GM23338 (cell line): ENCODE data around the gene ABHD17A. TPM values are rescaled to one million over a fixed set of nuclear protein-coding genes. Genes with fewer than 3 reads are reported as not detected.

Source experiments
- ATAC-seq: fragments of 200-7000 bp; cut with Tn5 transposase; 3 replicates; pipeline ENCODE4 v1.9.1; 2020
- DNase-seq: peaks from one replicate; pipeline ENCODE4 v3.0.0-alpha.2; 2015; ENCODE audit warnings: low spot score
- H2AFZ ChIP-seq: fragments of 200-600 bp; sonication (generic); 2 replicates; pipeline ENCODE4 v1.8.0; 2016; ENCODE audit warnings: antibody characterized with exemption, mild to moderate bottlenecking, moderate library complexity
- H3F3A ChIP-seq: fragments of 200-600 bp; sonication (generic); replicated peaks from 2 replicates; pipeline ENCODE4 v1.8.0; 2017; ENCODE audit warnings: antibody characterized with exemption, mixed run types, low read depth
- H3K27ac ChIP-seq: fragments of 200-600 bp; sonication (generic); 2 replicates; pipeline ENCODE4 v1.6.1; 2016; ENCODE audit warnings: low read depth
- H3K27me3 ChIP-seq: fragments of 200-600 bp; sonication (generic); 2 replicates; pipeline ENCODE4 v1.8.0; 2016; ENCODE audit warnings: mild to moderate bottlenecking, mixed run types, moderate library complexity; ENCODE audit not compliant: insufficient read depth
- H3K36me3 ChIP-seq: fragments of 200-600 bp; sonication (generic); 2 replicates; pipeline ENCODE4 v1.8.0; 2016; ENCODE audit warnings: mild to moderate bottlenecking; ENCODE audit not compliant: insufficient read depth
- H3K4me1 ChIP-seq: fragments of 200-600 bp; sonication (generic); 2 replicates; pipeline ENCODE4 v1.8.0; 2016; ENCODE audit warnings: mild to moderate bottlenecking, moderate library complexity; ENCODE audit not compliant: insufficient read depth
- H3K4me2 ChIP-seq: fragments of 200-600 bp; sonication (generic); 2 replicates; pipeline ENCODE4 v1.7.1; 2017; ENCODE audit warnings: mixed run types
- H3K4me3 ChIP-seq: fragments of 200-600 bp; sonication (generic); 2 replicates; pipeline ENCODE4 v1.6.1; 2016; ENCODE audit warnings: mixed run types
- H3K79me2 ChIP-seq: fragments of 200-600 bp; sonication (generic); replicated peaks from 2 replicates; pipeline ENCODE4 v1.8.0; 2017; ENCODE audit warnings: mild to moderate bottlenecking; ENCODE audit not compliant: insufficient read depth
- H3K9me2 ChIP-seq: fragments of 200-600 bp; sonication (generic); 2 replicates; pipeline ENCODE4 v1.8.0; 2017; ENCODE audit not compliant: insufficient read depth
- H4K20me1 ChIP-seq: fragments of 200-600 bp; sonication (generic); replicated peaks from 2 replicates; pipeline ENCODE4 v1.8.0; 2017; ENCODE audit warnings: mild to moderate bottlenecking; ENCODE audit not compliant: insufficient read depth
- H3K27ac Mint-ChIP-seq: 2 replicates; pipeline ENCODE4 v1.8.0; 2020; ENCODE audit warnings: inconsistent platforms, mild to moderate bottlenecking, moderate library complexity, mixed read lengths
- H3K27me3 Mint-ChIP-seq: 3 replicates; pipeline ENCODE4 v1.8.0; 2022; ENCODE audit warnings: low read depth, mild to moderate bottlenecking, moderate library complexity, mixed read lengths, inconsistent platforms; ENCODE audit not compliant: insufficient read depth, poor library complexity
- H3K36me3 Mint-ChIP-seq: 3 replicates; pipeline ENCODE4 v1.8.0; 2021; ENCODE audit warnings: low read depth, mild to moderate bottlenecking, inconsistent platforms, moderate library complexity, mixed read lengths
- H3K4me1 Mint-ChIP-seq: 3 replicates; pipeline ENCODE4 v1.8.0; 2020; ENCODE audit warnings: mild to moderate bottlenecking, inconsistent platforms, mixed read lengths
- H3K4me3 Mint-ChIP-seq: 3 replicates; pipeline ENCODE4 v1.8.0; 2021; ENCODE audit warnings: moderate library complexity, mild to moderate bottlenecking, inconsistent platforms, mixed read lengths
- H3K9me3 Mint-ChIP-seq: 3 replicates; pipeline ENCODE4 v1.8.0; 2020; ENCODE audit warnings: moderate library complexity, mild to moderate bottlenecking, inconsistent platforms, mixed read lengths
- CREB1 ChIP-seq: fragments of 250-450 bp; sonication (Bioruptor Pico); IDR thresholded peaks from 2 replicates; pipeline ENCODE4 v1.5.0; 2020; ENCODE audit warnings: low read depth, mild to moderate bottlenecking, moderate library complexity
- ETS1 ChIP-seq: IDR thresholded peaks from 2 replicates; pipeline ENCODE4 v1.6.1; 2016; ENCODE audit warnings: antibody characterized with exemption
- EZH2 ChIP-seq: fragments of 200-600 bp; sonication (generic); IDR thresholded peaks from one replicate; pipeline ENCODE4 v1.8.0; 2017; ENCODE audit warnings: antibody characterized with exemption, mild to moderate bottlenecking, low read depth; ENCODE audit not compliant: unreplicated experiment
- EZH2phosphoT487 ChIP-seq: fragments of 200-600 bp; sonication (generic); IDR thresholded peaks from one replicate; pipeline ENCODE4 v1.8.1; 2018; ENCODE audit warnings: antibody characterized with exemption; ENCODE audit not compliant: unreplicated experiment
- JUNB ChIP-seq: IDR thresholded peaks from one replicate; pipeline ENCODE4 v1.6.1; 2016; ENCODE audit warnings: antibody characterized with exemption; ENCODE audit not compliant: unreplicated experiment
- NANOG ChIP-seq: IDR thresholded peaks from 2 replicates; pipeline ENCODE4 v1.6.1; 2016; ENCODE audit warnings: antibody characterized with exemption, borderline replicate concordance
- POLR2AphosphoS5 ChIP-seq: IDR thresholded peaks from 2 replicates; pipeline ENCODE4 v1.6.1; 2016; ENCODE audit warnings: antibody characterized with exemption, low read depth
- STAT1 ChIP-seq: IDR thresholded peaks from one replicate; pipeline ENCODE4 v1.6.1; 2016; ENCODE audit warnings: antibody characterized with exemption; ENCODE audit not compliant: unreplicated experiment
- ZNF114 ChIP-seq: fragments of 250-450 bp; sonication (Bioruptor Pico); IDR thresholded peaks from 2 replicates; pipeline ENCODE4 v1.5.0; 2020; ENCODE audit warnings: mild to moderate bottlenecking, moderate library complexity
- ZNF331 ChIP-seq: fragments of 250-450 bp; sonication (Bioruptor Pico); IDR thresholded peaks from 2 replicates; pipeline ENCODE4 v1.5.0; 2020; ENCODE audit warnings: low read depth, mild to moderate bottlenecking, moderate library complexity
- polyA plus RNA-seq: library from polyadenylated mRNA; unstranded; fragments of >200 nt; fragmentation: Nextera tagmentation; extraction: Ambion mirVana; gene quantifications from 2 replicates; pipeline ENCODE4 v1.2.1, GENCODE V29; 2016
- total RNA-seq: library from RNA; depleted of rRNA; stranded (reverse); fragments of >200 nt; shearing (Covaris generic); gene quantifications from 2 replicates; pipeline ENCODE4 v1.2.3, GENCODE V29; 2014
- TF ChIP-seq, protein P1 (sequence below), 2 experiments: fragments of 200-600 bp in 1 of 2; sonication (generic) in 1 of 2; conservative IDR thresholded peaks; 2 replicates each; pipeline versions ENCODE4 v1.5.1 to v1.6.1; 2016 to 2017; ENCODE audit warnings: antibody characterized with exemption in 2 of 2, low read depth in 2 of 2, mild to moderate bottlenecking in 2 of 2, moderate library complexity in 1 of 2

Gene ABHD17A
- total and polyA plus RNA-seq, 2 experiments from 2014 or later, result 34.2 to 99.9 TPM

DNA sequence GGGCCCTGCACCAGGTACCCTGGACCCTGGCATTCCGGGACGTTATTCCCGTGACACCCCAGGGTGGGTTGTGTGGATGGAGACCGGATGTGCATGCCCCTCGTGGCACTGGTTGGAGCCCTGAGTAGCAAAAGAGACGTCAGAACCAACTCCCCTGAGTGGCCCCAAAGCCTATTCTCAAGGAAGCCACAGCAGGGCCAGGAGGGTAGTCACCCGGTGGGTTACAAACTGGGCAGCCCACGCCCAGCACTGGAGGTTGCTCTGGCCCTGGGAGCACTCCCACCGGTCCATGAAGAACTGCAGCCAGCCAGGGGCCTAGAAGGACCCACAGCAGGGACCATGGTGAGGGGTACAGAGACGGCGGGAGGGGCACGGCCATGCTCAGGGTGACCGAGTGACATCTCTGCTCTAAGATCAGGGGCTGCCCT lies 29.5 kb downstream of the ABHD17A start:
- peaks cover 57% of the 10 kb centered on the region for H3K4me1 ChIP-seq
- H3K9me3 Mint-ChIP-seq, result no peaks in the 10 kb centered on the region
- H3K79me2 ChIP-seq, result peaks cover 39% of the 10 kb centered on the region
- TF ChIP-seq POLR2AphosphoS5, result no peak
- TF ChIP-seq EZH2, result no peak
- TF ChIP-seq EZH2phosphoT487, result no peak
- TF ChIP-seq ZNF331 (CRISPR knock-in tag), result no peak
- no peak for TF ChIP-seq NANOG
- TF ChIP-seq ETS1, result no peak
- TF ChIP-seq, protein P1, sequence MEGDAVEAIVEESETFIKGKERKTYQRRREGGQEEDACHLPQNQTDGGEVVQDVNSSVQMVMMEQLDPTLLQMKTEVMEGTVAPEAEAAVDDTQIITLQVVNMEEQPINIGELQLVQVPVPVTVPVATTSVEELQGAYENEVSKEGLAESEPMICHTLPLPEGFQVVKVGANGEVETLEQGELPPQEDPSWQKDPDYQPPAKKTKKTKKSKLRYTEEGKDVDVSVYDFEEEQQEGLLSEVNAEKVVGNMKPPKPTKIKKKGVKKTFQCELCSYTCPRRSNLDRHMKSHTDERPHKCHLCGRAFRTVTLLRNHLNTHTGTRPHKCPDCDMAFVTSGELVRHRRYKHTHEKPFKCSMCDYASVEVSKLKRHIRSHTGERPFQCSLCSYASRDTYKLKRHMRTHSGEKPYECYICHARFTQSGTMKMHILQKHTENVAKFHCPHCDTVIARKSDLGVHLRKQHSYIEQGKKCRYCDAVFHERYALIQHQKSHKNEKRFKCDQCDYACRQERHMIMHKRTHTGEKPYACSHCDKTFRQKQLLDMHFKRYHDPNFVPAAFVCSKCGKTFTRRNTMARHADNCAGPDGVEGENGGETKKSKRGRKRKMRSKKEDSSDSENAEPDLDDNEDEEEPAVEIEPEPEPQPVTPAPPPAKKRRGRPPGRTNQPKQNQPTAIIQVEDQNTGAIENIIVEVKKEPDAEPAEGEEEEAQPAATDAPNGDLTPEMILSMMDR (conservative IDR thresholded peaks at IDR 0.05; ENCODE audit: low read depth in 2 of 2), result no peak
- no peak for TF ChIP-seq STAT1
- ATAC-seq (no peak), DNase-seq (no peak)
- H3K27me3 Mint-ChIP-seq, result peaks cover 19% of the 10 kb centered on the region
- H3K4me3 Mint-ChIP-seq, result peak overlapping the region; percentile 44; the same call in 2 of the 3 replicates
- peaks cover 20% of the 10 kb centered on the region; the same call in 1 of the 2 replicates for H4K20me1 ChIP-seq
- H3K4me2 ChIP-seq, result peak overlapping the region; percentile 98
- no peaks in the 10 kb centered on the region for H3K27me3 ChIP-seq
- H3K4me3 ChIP-seq, result peak overlapping the region; percentile 74
- no peaks in the 10 kb centered on the region for H3K9me2 ChIP-seq
- H3K4me1 Mint-ChIP-seq, result peaks cover 55% of the 10 kb centered on the region
- H2AFZ ChIP-seq, result no peak overlapping the region
- no peak overlapping the region for H3K27ac Mint-ChIP-seq
- H3F3A ChIP-seq, result peaks cover 14% of the 10 kb centered on the region
- H3K36me3 ChIP-seq, result no peaks in the 10 kb centered on the region
- peak overlapping the region; percentile 72; the same call in 1 of the 2 replicates for H3K27ac ChIP-seq
- H3K36me3 Mint-ChIP-seq, result peaks cover 5% of the 10 kb centered on the region; the same call in 1 of the 3 replicates

DNA sequence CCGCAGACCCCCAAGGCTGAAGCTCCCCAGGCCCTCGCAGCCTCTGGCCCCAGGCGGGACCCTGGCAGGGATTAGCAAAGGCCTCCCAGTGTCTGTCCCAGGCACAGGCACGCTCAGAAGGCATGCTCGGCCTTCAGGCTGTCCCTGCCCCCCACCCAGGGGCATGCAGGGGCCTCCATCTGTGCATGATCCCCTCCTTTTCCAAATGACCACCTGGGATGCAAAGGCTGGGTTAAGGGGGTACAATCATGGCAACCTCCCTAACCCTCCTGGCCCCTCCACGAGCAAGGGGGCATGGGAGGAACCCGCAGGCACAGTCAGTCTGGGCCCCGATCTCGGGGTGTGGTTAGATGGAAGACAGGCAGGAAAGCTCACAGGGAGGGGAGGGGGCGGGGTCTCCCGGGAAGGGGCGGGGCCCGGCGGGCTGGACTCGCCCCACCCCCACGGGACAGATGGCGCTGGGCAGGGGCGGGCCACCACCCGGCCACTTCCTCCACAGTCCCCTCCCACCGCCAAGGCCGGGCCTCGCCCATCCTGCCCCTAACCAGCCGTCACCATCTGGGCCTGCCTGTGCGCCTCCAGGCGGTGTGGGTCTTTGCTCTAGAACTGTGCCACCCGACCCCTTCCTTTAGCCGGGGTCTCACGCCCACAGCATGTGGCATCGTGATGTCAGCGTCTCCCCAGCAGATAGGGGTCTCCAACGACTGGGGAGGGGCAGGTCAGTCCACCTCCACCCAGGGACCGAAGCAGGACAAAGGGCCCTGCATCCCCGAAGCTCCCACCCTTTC lies 30.1 kb downstream of the ABHD17A start:
- DNase-seq (peak; percentile 97), ATAC-seq (peak; percentile 65)
- peaks cover 5% of the 10 kb centered on the region; the same call in 2 of the 3 replicates for H3K36me3 Mint-ChIP-seq
- H3K27ac Mint-ChIP-seq, result peak overlapping the region; percentile 93
- peaks cover 14% of the 10 kb centered on the region; the same call in 1 of the 2 replicates for H4K20me1 ChIP-seq
- peaks cover 52% of the 10 kb centered on the region for H3K4me1 Mint-ChIP-seq
- no peaks in the 10 kb centered on the region for H3K36me3 ChIP-seq
- H3K27ac ChIP-seq, result peak overlapping the region; percentile 88
- no peaks in the 10 kb centered on the region for H3K9me3 Mint-ChIP-seq
- peaks cover 33% of the 10 kb centered on the region for H3K79me2 ChIP-seq
- H3K27me3 Mint-ChIP-seq, result peaks cover 21% of the 10 kb centered on the region
- peaks cover 14% of the 10 kb centered on the region for H3F3A ChIP-seq
- H3K4me1 ChIP-seq, result peaks cover 50% of the 10 kb centered on the region
- no peaks in the 10 kb centered on the region for H3K9me2 ChIP-seq
- peak; percentile 64; the same call in 1 of the 2 replicates for TF ChIP-seq POLR2AphosphoS5
- TF ChIP-seq ZNF114 (CRISPR knock-in tag), result no peak
- no peak for TF ChIP-seq JUNB
- TF ChIP-seq, protein P1 (conservative IDR thresholded peaks at IDR 0.05; ENCODE audit: low read depth in 2 of 2), result peak in 1 of 2 experiments; percentile 10; a peak in 1 of 4 replicates
- no peak for TF ChIP-seq EZH2phosphoT487
- TF ChIP-seq CREB1 (CRISPR knock-in tag), result no peak
- H3K4me2 ChIP-seq, result peak overlapping the region; percentile 98
- H3K27me3 ChIP-seq, result no peaks in the 10 kb centered on the region
- H3K4me3 Mint-ChIP-seq, result peak overlapping the region; percentile 62
- peak overlapping the region; percentile 74 for H3K4me3 ChIP-seq
- no peak overlapping the region for H2AFZ ChIP-seq
